ENCODE results near the gene KCNK16. TPM values are rescaled to one million over a fixed set of nuclear protein-coding genes. Genes with fewer than 3 reads are reported as not detected.

The KCNK16 gene
- total RNA-seq, 4 donors from 2014 or later, result not detected

DNA sequence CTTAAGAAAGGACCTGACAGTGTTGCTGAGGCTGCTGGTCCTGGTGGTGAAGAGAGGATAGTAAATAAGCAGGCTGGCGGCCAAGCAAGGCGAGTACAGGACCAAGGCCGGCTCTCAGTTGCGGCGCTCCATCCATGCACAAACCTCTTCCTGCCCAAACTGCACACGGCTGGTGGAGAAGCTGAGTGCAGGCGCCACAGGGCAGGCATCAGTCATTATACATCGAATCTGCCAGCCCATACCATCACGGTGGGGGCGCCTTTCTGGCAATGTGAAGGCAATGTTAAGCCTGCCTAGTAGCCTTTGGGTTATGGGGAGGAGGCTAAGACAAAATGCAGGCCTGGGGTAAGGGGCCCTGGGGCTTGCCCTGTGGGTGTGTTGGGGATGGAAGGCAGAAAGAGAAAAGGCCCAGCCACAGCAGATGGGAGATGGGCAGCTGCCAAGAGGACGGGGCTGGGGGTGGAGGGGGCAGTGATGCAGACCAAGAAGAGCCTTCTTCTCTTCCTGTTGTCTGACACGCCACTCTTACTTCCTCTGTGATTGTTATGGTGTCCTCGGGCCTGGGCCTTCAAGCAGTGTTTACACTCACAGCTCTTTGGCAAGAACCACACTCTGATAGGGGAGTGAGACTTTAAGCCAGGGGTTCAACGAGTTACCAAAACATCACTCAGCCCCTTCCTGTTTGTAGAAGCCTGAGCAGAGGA is 20.3 kb upstream of the KCNK16 start:
- WGBS, 2 donors (ENCODE audit: low coverage in 1 of 2), result 57% methylated on average over 10 of the region's 14 CpGs; no CpG with 5 or more reads in 1 of the 2 donors
- Histone ChIP-seq H3K27me3 (no peaks in the 10 kb centered on the region), H3K36me3 (no peaks in the 10 kb centered on the region), H3K4me3 (no peak overlapping the region), H3K27ac (no peak overlapping the region), H3K9me3 (no peaks in the 10 kb centered on the region), H3K4me1 (peaks cover 3 to 27% (median 7%) of the 10 kb centered on the region in 3 donors)
- no peak for ATAC-seq
- no peak for TF ChIP-seq POLR2AphosphoS5 (IDR thresholded peaks at IDR 0.05)
- no peak for TF ChIP-seq POLR2A (IDR thresholded peaks at IDR 0.05)

DNA sequence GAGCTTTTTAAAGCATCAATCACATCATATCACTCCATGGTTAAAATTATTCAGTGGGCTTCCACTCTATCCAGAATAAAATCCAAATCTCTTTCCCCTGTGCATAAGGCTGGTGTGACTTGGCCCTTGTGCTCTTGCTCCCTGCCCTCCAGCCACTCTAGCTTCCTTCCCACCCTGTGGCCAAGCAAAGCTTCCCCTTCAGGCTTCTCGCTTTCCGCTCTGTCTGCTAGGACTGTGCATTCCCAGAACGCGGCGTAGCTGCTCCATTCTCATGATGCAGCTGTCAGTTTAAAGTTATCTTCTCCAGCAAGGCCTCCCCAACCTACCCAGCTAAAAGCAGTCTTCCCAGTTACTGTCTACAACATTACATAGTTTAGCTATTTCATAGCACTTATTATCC is 19.4 kb upstream of the KCNK16 start:
- WGBS, 2 donors (ENCODE audit: low coverage in 1 of 2), result 93 to 98% methylated on average over 5 of the region's 5 CpGs
- Histone ChIP-seq H3K27me3 (no peaks in the 10 kb centered on the region), H3K9me3 (no peaks in the 10 kb centered on the region), H3K4me1 (peaks cover 3 to 27% (median 7%) of the 10 kb centered on the region in 3 donors), H3K36me3 (no peaks in the 10 kb centered on the region), H3K4me3 (no peak overlapping the region), H3K27ac (no peak overlapping the region)
- ATAC-seq, result no peak
- no peak for TF ChIP-seq POLR2AphosphoS5 (IDR thresholded peaks at IDR 0.05)
- no peak for TF ChIP-seq EP300 (IDR thresholded peaks at IDR 0.05)
- TF ChIP-seq, protein P1, sequence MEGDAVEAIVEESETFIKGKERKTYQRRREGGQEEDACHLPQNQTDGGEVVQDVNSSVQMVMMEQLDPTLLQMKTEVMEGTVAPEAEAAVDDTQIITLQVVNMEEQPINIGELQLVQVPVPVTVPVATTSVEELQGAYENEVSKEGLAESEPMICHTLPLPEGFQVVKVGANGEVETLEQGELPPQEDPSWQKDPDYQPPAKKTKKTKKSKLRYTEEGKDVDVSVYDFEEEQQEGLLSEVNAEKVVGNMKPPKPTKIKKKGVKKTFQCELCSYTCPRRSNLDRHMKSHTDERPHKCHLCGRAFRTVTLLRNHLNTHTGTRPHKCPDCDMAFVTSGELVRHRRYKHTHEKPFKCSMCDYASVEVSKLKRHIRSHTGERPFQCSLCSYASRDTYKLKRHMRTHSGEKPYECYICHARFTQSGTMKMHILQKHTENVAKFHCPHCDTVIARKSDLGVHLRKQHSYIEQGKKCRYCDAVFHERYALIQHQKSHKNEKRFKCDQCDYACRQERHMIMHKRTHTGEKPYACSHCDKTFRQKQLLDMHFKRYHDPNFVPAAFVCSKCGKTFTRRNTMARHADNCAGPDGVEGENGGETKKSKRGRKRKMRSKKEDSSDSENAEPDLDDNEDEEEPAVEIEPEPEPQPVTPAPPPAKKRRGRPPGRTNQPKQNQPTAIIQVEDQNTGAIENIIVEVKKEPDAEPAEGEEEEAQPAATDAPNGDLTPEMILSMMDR (IDR thresholded peaks at IDR 0.05), result no peak
- TF ChIP-seq POLR2A (IDR thresholded peaks at IDR 0.05), result no peak

- Histone ChIP-seq H3K36me3 (no peaks in the 10 kb centered on the region), H3K27ac (no peak overlapping the region), H3K4me3 (no peak overlapping the region), H3K27me3 (no peaks in the 10 kb centered on the region), H3K4me1 (peaks cover 3 to 27% (median 7%) of the 10 kb centered on the region in 3 donors), H3K9me3 (no peaks in the 10 kb centered on the region)
- TF ChIP-seq EP300 (IDR thresholded peaks at IDR 0.05) (no peak), POLR2AphosphoS5 (IDR thresholded peaks at IDR 0.05) (no peak), POLR2A (IDR thresholded peaks at IDR 0.05) (no peak)
- TF ChIP-seq, protein P1 (IDR thresholded peaks at IDR 0.05), result no peak
- WGBS, 2 donors (ENCODE audit: low coverage in 1 of 2), result 86% methylated on average over 2 to 3 of the region's 3 CpGs
- no peak for ATAC-seq
Observed at GRCh38 chr6:39341352-39341751, 18.9 kb upstream of the KCNK16 start.

DNA sequence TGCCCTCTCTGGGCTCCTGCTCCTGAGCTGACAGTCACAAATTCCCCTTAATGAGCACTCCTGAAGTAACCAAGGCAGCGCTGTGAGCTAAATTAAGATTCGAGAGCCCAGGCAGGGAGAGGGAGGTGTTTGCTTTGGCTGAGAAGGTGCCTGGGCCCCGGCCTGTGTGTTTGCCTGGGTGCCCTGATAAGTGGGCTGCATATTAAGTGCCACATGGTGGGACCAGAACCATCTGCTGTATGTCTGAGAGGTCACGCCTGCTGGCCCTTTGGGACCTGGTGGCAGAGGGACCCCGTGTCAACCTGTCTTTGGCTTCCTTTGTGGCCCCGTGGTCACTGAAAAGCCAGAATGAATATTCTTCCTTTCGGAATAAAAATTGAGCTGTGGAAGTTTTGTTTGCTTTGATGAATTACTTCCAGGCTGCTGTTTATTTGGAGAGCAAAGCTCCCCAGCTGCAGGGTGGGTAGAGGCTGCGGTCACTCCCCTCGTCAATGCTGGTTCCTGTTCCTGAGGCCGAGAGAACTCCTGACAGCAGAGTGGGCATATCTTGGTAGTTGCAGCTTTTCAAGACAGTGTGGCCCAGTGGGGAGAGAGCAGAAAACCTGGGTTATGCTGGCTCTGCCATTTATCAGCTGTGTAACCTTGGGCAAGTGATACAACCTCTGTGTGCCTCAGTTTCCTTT is 17.5 kb upstream of the KCNK16 start:
- H3K27me3 ChIP-seq, result no peaks in the 10 kb centered on the region
- TF ChIP-seq, protein P1 (IDR thresholded peaks at IDR 0.05), result no peak
- TF ChIP-seq POLR2A (IDR thresholded peaks at IDR 0.05), result no peak
- no peak for TF ChIP-seq EP300 (IDR thresholded peaks at IDR 0.05)
- no peak for TF ChIP-seq POLR2AphosphoS5 (IDR thresholded peaks at IDR 0.05)
- H3K36me3 ChIP-seq, result no peaks in the 10 kb centered on the region
- H3K27ac ChIP-seq, result peak overlapping the region in 1 of 4 donors; percentile 4
- 36 to 80% methylated on average over 1 to 7 of the region's 10 CpGs for WGBS, 2 donors (ENCODE audit: low coverage in 1 of 2)
- no peak overlapping the region for H3K4me3 ChIP-seq
- no peaks in the 10 kb centered on the region for H3K9me3 ChIP-seq
- peak; percentile 31 for ATAC-seq
- H3K4me1 ChIP-seq, result peaks cover 3 to 27% (median 7%) of the 10 kb centered on the region in 3 donors

GRCh38 chr6:39339096-39339867 is 16.8 kb upstream of the KCNK16 start:
- Histone ChIP-seq H3K4me1 (peaks cover 3 to 27% (median 7%) of the 10 kb centered on the region in 3 donors), H3K36me3 (no peaks in the 10 kb centered on the region), H3K9me3 (no peaks in the 10 kb centered on the region), H3K27me3 (no peaks in the 10 kb centered on the region), H3K4me3 (no peak overlapping the region), H3K27ac (peak overlapping the region in 1 of 4 donors; percentile 4)
- no peak for ATAC-seq
- 51 to 63% methylated on average over 3 to 7 of the region's 9 CpGs for WGBS, 2 donors (ENCODE audit: low coverage in 1 of 2)
- TF ChIP-seq POLR2AphosphoS5 (IDR thresholded peaks at IDR 0.05), result no peak
- TF ChIP-seq EP300 (IDR thresholded peaks at IDR 0.05), result no peak

All from gastroesophageal sphincter (tissue), 4 donors.